Measurements from ENCODE around the gene CLEC11A.

Gene CLEC11A

GRCh38 chr19:50720181-50720920, 2.8 kb upstream of the CLEC11A start:
- H3K27ac ChIP-seq: no peak overlapping the region
- no peak for TF ChIP-seq CTCF (conservative IDR thresholded peaks at IDR 0.05)

- no peak for TF ChIP-seq CTCF (conservative IDR thresholded peaks at IDR 0.05)
- H3K27ac ChIP-seq: no peak overlapping the region
These were observed 2.2 kb upstream of the CLEC11A start for GRCh38 chr19:50720921-50721381.

DNA sequence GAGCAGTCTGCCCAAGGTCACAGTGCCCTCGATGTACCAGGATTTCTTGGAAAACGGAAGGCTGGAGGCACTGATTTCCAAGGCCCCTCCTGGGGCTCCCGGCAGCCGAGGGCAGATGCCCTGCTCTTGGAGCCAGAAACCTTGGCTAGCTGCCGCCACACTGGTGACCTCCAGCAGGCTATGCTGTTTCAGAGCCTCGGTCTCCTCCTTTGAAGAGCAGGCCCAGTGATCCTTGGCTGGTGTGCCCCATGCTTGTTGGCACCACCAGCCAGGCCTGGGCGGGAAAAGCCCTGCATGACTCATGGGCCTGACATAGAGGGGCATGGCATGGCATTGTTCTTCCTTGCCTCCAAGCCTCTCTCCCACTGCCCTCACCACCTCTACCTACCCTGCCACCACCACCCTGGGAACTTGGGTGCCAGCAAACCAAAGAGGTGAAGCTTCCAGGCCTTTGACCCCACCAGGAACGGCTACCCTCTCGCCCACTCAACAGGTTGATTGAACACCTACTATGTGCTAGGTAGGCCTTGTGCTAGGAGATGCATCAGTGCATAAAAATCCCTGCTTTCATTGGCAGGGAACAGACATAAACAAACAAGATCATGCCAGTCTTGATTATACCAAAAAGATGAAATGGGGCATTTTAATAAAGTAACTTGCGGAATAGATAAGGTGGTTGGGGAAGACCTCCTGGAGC, 1.6 kb upstream of the CLEC11A start:
- no peak overlapping the region for H3K27ac ChIP-seq
- no peak for TF ChIP-seq CTCF (conservative IDR thresholded peaks at IDR 0.05)

DNA sequence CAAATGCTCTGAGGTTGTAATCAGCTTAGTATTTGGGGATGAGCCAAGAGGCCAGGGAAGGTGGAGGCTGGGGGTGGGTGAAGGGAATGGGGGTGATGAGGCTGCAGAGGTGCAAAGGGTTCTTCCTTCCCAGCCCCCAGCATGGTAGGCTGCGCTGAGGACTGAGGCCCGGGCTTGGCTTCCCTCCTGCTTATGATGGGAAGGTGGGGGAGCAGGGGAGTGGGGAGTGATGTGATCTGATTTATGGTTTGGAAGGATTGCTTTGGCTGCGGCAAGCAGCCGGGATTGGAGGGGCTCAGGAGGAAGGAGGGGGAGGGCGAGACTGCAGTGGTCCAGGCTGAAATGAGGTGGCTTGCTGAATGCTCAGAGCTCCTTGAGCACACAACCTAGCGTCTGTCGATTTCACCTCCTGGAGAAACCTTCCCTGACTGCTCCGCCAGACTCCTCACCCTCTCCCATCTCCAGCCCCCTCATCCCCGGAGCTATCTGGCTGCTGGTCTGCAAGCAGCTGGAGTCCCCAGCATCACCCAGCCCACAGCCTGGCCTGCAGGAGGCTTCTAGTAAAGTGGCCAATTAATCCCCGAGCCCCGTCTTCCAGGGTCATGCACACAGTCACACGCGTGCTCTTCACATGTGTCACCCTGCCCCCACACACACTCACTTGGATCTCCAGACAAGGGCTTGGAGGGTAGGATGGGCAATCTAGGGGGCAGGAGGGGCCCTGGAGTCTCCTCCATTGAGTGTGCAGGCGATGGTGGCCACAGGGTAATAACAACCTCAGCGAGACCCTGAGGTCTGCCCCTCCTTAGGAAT, 757 bp upstream of the CLEC11A start:
- no peak overlapping the region for H3K27ac ChIP-seq

GRCh38 chr19:50723735-50724521, 764 bp downstream of the CLEC11A start:
- no peak for TF ChIP-seq CTCF (conservative IDR thresholded peaks at IDR 0.05)
- peak overlapping the region; percentile 82 for H3K27ac ChIP-seq

More for the DNA sequence above, 757 bp upstream of the CLEC11A start:
- TF ChIP-seq CTCF (conservative IDR thresholded peaks at IDR 0.05): no peak

DNA sequence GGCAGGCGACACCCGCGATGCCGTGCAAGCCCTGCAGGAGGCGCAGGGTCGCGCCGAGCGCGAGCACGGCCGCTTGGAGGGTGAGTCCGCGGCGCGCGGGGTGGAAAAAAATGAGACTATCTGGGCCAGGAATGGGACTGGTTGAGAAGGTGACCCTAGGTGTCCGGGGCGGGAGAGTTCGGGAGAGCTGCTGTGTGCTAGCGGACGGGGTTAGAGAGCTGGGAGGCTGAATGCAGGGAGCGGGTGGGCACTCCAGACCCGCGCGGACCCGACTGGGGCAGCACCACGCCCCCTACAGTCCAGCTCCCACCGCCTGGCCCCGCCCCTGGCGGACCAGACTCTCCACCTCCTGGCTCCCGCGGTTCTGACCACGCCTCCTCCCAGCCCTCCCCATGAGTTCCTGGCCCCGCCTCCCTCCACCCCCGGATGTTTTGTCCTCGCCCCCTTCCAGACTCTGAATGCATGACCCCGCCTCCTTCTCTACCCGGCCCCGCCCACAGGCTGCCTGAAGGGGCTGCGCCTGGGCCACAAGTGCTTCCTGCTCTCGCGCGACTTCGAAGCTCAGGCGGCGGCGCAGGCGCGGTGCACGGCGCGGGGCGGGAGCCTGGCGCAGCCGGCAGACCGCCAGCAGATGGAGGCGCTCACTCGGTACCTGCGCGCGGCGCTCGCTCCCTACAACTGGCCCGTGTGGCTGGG, 1.5 kb downstream of the CLEC11A start:
- peak overlapping the region; percentile 82 for H3K27ac ChIP-seq
- TF ChIP-seq CTCF (conservative IDR thresholded peaks at IDR 0.05): peak; percentile 90
